ENCODE data around the gene EZR.

DNA sequence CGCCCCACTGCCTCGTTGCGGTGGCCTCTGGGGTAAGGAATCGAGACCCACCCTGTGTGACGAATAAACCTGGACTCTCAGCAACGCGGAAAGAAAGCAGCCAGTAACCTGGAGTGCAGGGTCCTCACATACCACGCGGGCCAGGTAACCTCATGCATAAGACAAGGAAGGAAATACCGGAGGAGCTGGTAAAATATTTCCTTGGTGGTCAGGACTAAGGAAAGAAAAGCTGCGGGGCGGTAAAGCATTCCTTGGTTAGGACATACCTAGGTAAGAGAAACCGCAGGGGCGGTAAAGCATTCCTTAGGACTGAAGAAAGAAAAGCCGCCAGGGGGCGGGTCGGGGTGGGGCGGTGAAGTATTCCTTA is 88.6 kb downstream of the EZR start:
- TF ChIP-seq, protein P1, sequence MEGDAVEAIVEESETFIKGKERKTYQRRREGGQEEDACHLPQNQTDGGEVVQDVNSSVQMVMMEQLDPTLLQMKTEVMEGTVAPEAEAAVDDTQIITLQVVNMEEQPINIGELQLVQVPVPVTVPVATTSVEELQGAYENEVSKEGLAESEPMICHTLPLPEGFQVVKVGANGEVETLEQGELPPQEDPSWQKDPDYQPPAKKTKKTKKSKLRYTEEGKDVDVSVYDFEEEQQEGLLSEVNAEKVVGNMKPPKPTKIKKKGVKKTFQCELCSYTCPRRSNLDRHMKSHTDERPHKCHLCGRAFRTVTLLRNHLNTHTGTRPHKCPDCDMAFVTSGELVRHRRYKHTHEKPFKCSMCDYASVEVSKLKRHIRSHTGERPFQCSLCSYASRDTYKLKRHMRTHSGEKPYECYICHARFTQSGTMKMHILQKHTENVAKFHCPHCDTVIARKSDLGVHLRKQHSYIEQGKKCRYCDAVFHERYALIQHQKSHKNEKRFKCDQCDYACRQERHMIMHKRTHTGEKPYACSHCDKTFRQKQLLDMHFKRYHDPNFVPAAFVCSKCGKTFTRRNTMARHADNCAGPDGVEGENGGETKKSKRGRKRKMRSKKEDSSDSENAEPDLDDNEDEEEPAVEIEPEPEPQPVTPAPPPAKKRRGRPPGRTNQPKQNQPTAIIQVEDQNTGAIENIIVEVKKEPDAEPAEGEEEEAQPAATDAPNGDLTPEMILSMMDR (IDR thresholded peaks at IDR 0.05): no peak
- no peak for TF ChIP-seq POLR2A (IDR thresholded peaks at IDR 0.05)
- TF ChIP-seq EP300 (IDR thresholded peaks at IDR 0.05): no peak

Data from tibial nerve (tissue), 4 donors.